ENCODE results near the gene RTKN2. TPM values are rescaled to one million over a fixed set of nuclear protein-coding genes. Genes with fewer than 3 reads are reported as not detected.

RTKN2 gene
- total and polyA plus RNA-seq, 9 of the 15 experiments (the other 6 are each of a cell fraction or from before 2014, with no cell fraction given): 0.03 to 0.11 (median 0.05) TPM; not detected in 2

- FAIRE-seq: no peak
- no peak for ATAC-seq
- H3K27me3 ChIP-seq (ENCODE audit: control insufficient read depth in 2 of 2, insufficient read depth in 2 of 2, low read length in 2 of 2): no peaks in the 10 kb centered on the region
Observed at GRCh38 chr10:62133618-62134017, 135.0 kb downstream of the RTKN2 start.

More at GRCh38 chr10:62133618-62134017, 135.0 kb downstream of the RTKN2 start:
- Histone ChIP-seq H3K9me3 (replicated peaks; ENCODE audit: control insufficient read depth, insufficient read depth, low read depth, low read length) (no peaks in the 10 kb centered on the region), H4K20me1 (replicated peaks; ENCODE audit: control insufficient read depth, insufficient read depth, low read length) (no peaks in the 10 kb centered on the region), H3K4me1 (replicated peaks in 1 of 2; ENCODE audit: control insufficient read depth in 2 of 2, insufficient read depth in 2 of 2, low read length in 2 of 2) (no peaks in the 10 kb centered on the region), H3K9me1 (ENCODE audit: control insufficient read depth, insufficient read depth, low read length) (no peaks in the 10 kb centered on the region), H3K4me3 (no peak overlapping the region), H3K27ac (ENCODE audit: extremely low read depth, low read depth, low read length) (no peak overlapping the region), H2AFZ (ENCODE audit: low read depth, low read length) (no peak overlapping the region), H3K79me2 (ENCODE audit: control insufficient read depth, insufficient read depth, low read length) (no peaks in the 10 kb centered on the region), H3K4me2 (ENCODE audit: insufficient read depth, low read length) (no peak overlapping the region), H3K36me3 (ENCODE audit: control insufficient read depth, insufficient read depth, low read length) (no peaks in the 10 kb centered on the region), H3K9ac (ENCODE audit: insufficient read depth in 1 of 2, low read depth in 2 of 2, low read length in 2 of 2) (no peak overlapping the region)
- TF ChIP-seq, protein P1, sequence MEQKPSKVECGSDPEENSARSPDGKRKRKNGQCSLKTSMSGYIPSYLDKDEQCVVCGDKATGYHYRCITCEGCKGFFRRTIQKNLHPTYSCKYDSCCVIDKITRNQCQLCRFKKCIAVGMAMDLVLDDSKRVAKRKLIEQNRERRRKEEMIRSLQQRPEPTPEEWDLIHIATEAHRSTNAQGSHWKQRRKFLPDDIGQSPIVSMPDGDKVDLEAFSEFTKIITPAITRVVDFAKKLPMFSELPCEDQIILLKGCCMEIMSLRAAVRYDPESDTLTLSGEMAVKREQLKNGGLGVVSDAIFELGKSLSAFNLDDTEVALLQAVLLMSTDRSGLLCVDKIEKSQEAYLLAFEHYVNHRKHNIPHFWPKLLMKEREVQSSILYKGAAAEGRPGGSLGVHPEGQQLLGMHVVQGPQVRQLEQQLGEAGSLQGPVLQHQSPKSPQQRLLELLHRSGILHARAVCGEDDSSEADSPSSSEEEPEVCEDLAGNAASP (IDR thresholded peaks at IDR 0.05): no peak
- TF ChIP-seq TCF7 (IDR thresholded peaks at IDR 0.05; ENCODE audit: borderline replicate concordance): no peak
- no peak for TF ChIP-seq KDM5B (IDR thresholded peaks at IDR 0.05; ENCODE audit: insufficient replicate concordance, low read depth, low read length)
- TF ChIP-seq DDX20 (tag; IDR thresholded peaks at IDR 0.05; ENCODE audit: low read depth): no peak
- TF ChIP-seq, protein P2, sequence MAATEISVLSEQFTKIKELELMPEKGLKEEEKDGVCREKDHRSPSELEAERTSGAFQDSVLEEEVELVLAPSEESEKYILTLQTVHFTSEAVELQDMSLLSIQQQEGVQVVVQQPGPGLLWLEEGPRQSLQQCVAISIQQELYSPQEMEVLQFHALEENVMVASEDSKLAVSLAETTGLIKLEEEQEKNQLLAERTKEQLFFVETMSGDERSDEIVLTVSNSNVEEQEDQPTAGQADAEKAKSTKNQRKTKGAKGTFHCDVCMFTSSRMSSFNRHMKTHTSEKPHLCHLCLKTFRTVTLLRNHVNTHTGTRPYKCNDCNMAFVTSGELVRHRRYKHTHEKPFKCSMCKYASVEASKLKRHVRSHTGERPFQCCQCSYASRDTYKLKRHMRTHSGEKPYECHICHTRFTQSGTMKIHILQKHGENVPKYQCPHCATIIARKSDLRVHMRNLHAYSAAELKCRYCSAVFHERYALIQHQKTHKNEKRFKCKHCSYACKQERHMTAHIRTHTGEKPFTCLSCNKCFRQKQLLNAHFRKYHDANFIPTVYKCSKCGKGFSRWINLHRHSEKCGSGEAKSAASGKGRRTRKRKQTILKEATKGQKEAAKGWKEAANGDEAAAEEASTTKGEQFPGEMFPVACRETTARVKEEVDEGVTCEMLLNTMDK (IDR thresholded peaks at IDR 0.05; ENCODE audit: borderline replicate concordance, insufficient read depth, low read depth, low read length, poor library complexity, severe bottlenecking): no peak
- TF ChIP-seq, protein P3, sequence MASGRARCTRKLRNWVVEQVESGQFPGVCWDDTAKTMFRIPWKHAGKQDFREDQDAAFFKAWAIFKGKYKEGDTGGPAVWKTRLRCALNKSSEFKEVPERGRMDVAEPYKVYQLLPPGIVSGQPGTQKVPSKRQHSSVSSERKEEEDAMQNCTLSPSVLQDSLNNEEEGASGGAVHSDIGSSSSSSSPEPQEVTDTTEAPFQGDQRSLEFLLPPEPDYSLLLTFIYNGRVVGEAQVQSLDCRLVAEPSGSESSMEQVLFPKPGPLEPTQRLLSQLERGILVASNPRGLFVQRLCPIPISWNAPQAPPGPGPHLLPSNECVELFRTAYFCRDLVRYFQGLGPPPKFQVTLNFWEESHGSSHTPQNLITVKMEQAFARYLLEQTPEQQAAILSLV (tag; IDR thresholded peaks at IDR 0.05): no peak
- no peak for TF ChIP-seq BRD4 (IDR thresholded peaks at IDR 0.05)
- no peak for TF ChIP-seq ZFP36 (IDR thresholded peaks at IDR 0.05; ENCODE audit: low read depth, low read length, partially characterized antibody)
- no peak for TF ChIP-seq NONO (IDR thresholded peaks at IDR 0.05; ENCODE audit: low read depth in 2 of 2, low read length in 1 of 2)
- no peak for TF ChIP-seq CHCHD3 (CRISPR knock-in tag; IDR thresholded peaks at IDR 0.05)
- CTCF ChIA-PET (ENCODE audit: low intra/inter-chr PET ratio): no interaction called here
- intact Hi-C loops (cut with micrococcal nuclease) (no loop called here), in situ Hi-C loops (cut with MboI) (no loop called here)
- POLR2A ChIA-PET: no interaction called here
- BruUV-seq (replicated peaks): no TSS peak
- DNase-seq (ENCODE audit: extremely low read depth in 1 of 4, low spot score in 3 of 4): no peak

All from K562 (cell line).